GM13977 (cell line): Measurements from ENCODE around the gene ZNF333.
A peak's percentile ranks its signal among the peaks of the same experiment; 100 is the strongest.

Experiments
- DNase-seq: peaks from one replicate; pipeline ENCODE4 v3.0.0; 2012; ENCODE audit warnings: low spot score
- CTCF ChIP-seq: IDR thresholded peaks from 2 replicates; pipeline ENCODE4 v1.5.1; 2012; ENCODE audit warnings: mild to moderate bottlenecking, control low read depth; ENCODE audit not compliant: insufficient read depth; ENCODE audit errors: extremely low read depth, missing control alignments
- in situ Hi-C: fragments of 300-500 bp; cut with MboI; formaldehyde crosslinking; loops from one replicate; pipeline ENCODE4 v1.12.0; 2022; ENCODE audit warnings: low sequenced_read_pairs, low pct_unique_long_range_greater_than_20kb, mixed read lengths, inconsistent platforms; ENCODE audit not compliant: unreplicated experiment

Gene ZNF333

GRCh38 chr19:14674764-14675163 is 15.1 kb upstream of the ZNF333 start, which contains the start of gene ADGRE3:
Gene ADGRE3 (minus strand): TSS chr19:14674844. CDS start chr19:14674770, 74 bp downstream.
- no peak for TF ChIP-seq CTCF
- in situ Hi-C loops: no loop called here
- no peak for DNase-seq

- no peak for TF ChIP-seq CTCF
- DNase-seq: no peak
- in situ Hi-C loops: no loop called here
Observed at GRCh38 chr19:14676762-14677161, 13.1 kb upstream of the ZNF333 start.

- TF ChIP-seq CTCF: no peak
- no peak for DNase-seq
- in situ Hi-C loops: no loop called here
Observed at GRCh38 chr19:14677464-14677863, 12.4 kb upstream of the ZNF333 start.

- DNase-seq: no peak
- in situ Hi-C loops: no loop called here
- no peak for TF ChIP-seq CTCF
Observed at GRCh38 chr19:14678199-14678598, 11.6 kb upstream of the ZNF333 start.

DNA sequence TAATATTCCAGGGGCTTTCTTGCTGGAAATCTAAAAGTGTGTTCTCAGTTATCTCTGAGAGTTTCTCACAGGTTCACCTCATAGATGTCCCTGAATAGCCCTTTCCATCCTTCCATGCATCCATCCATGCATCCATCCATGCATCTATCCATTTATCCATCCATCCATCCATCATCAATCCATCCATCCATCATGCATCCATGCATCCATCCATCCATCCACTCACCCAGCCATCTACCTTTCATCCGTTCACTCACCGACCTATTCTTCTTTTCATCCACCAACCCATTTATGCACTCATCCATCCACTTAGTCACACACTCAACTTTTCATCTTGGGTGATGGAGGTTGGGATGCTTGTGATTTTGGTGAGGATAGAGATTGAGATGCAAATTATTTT is 7.8 kb upstream of the ZNF333 start:
- no peak for DNase-seq
- no peak for TF ChIP-seq CTCF
- in situ Hi-C loops: no loop called here

GRCh38 chr19:14683439-14683838 is 6.4 kb upstream of the ZNF333 start:
- DNase-seq: no peak
- in situ Hi-C loops: no loop called here
- no peak for TF ChIP-seq CTCF

DNA sequence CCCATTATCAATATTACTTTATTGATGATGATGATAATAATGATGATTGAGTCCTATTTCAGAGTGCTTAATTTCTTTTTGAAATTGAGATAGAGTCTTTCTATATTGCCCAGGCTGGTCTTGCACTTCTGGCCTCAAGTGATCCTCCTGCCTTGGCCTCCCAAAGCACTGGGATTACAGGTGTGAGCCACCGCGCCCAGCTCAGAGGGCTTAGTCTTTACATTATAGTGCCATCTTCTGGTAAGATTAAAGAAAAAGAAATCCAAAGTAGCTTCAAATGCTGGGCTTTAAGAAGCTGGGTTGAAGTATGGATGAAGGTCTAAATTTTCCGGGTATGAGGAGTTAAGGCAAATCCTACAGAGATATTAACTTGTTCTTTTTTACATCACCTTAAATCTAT is 3.4 kb upstream of the ZNF333 start:
- TF ChIP-seq CTCF: peak; percentile 45
- DNase-seq: no peak
- in situ Hi-C loops: loop anchor here (5.0 kb wide), 1 partner anchor 104 kb away; the partner anchor contains the start of gene CLEC17A
